ENCODE measurements around the gene GLRX3.

GRCh38 chr10:130110246-130111112, 25.7 kb upstream of the GLRX3 start, which contains the start of gene C10orf143:
- TF ChIP-seq CTCF (IDR thresholded peaks at IDR 0.05), result no peak
- TF ChIP-seq POLR2A (IDR thresholded peaks at IDR 0.05), result peak; percentile 71
- TF ChIP-seq EP300 (IDR thresholded peaks at IDR 0.05), result no peak
